Endothelial cell of umbilical vein (primary cell): ENCODE results near the gene MAP4K2. TPM values are rescaled to one million over a fixed set of nuclear protein-coding genes. Genes with fewer than 3 reads are reported as not detected.

Experiments used
- BruUV-seq: library from RNA; stranded (reverse); fragments of 400-500 nt; replicated peaks from 2 replicates; lab custom pipeline; 2021; lab: Mats Ljungman, UMichigan
- CTCF ChIA-PET: fragments of 300-600, 350-600 bp; sonication (Branson Sonifier 250); formaldehyde crosslinking; loops from one replicate; lab custom pipeline; 2021; ENCODE audit warnings: antibody characterized with exemption, inconsistent platforms; lab: Charles Lee
- POLR2A ChIA-PET: fragments of 300-600, 350-600 bp; sonication (Branson Sonifier 250); formaldehyde crosslinking; loops from one replicate; lab custom pipeline; 2021; ENCODE audit warnings: antibody characterized with exemption, inconsistent platforms; lab: Charles Lee
- DNase-seq: peaks from one replicate; pipeline ENCODE4 v3.0.0-alpha.2; 2011; ENCODE audit warnings: low read depth, low spot score
- FAIRE-seq: peaks from 2 replicates; lab custom pipeline; 2011; peaks lifted over from hg19 to GRCh38; lab: Jason Lieb, UNC
- H2AFZ ChIP-seq: 2 replicates; pipeline ENCODE4 v1.6.0; 2012; ENCODE audit warnings: low read depth, low read length, control low read depth, inconsistent platforms
- H3K27ac ChIP-seq: 2 replicates; pipeline ENCODE4 v1.5.1; 2011; ENCODE audit warnings: low read depth, mild to moderate bottlenecking, control low read depth, low read length, moderate library complexity; ENCODE audit not compliant: insufficient read depth
- H3K27me3 ChIP-seq, 2 experiments: 2 replicates each; pipeline versions ENCODE4 v1.6.0 to v1.6.1; 2011; ENCODE audit warnings: low read length in 2 of 2, mixed read lengths in 1 of 2; ENCODE audit not compliant: control insufficient read depth in 2 of 2, insufficient read depth in 2 of 2
- H3K36me3 ChIP-seq, 2 experiments: 2 replicates in 1 of 2; 3 replicates in 1 of 2; pipeline ENCODE4 v1.5.1; 2011; ENCODE audit warnings: low read length in 2 of 2, mild to moderate bottlenecking in 1 of 2, moderate library complexity in 1 of 2; ENCODE audit not compliant: control insufficient read depth in 2 of 2, insufficient read depth in 2 of 2; ENCODE audit errors: extremely low read depth in 1 of 2
- H3K4me1 ChIP-seq: 3 replicates; pipeline ENCODE4 v1.5.1; 2011; ENCODE audit warnings: mild to moderate bottlenecking, low read length; ENCODE audit not compliant: control insufficient read depth, insufficient read depth; ENCODE audit errors: extremely low read depth
- H3K4me2 ChIP-seq: 2 replicates; pipeline ENCODE4 v1.6.1; 2011; ENCODE audit warnings: low read length, control low read depth, mixed read lengths; ENCODE audit not compliant: insufficient read depth
- H3K4me3 ChIP-seq, 3 experiments: fragments of 200-600 bp in 1 of 3; sonication (generic), shearing (Covaris generic) in 1 of 3; replicated peaks in 1 of 3; 2 replicates each; pipeline ENCODE4 v1.5.1; 2011 to 2016; ENCODE audit warnings: control low read depth in 3 of 3, low read length in 3 of 3, mild to moderate bottlenecking in 2 of 3, inconsistent platforms in 1 of 3, low read depth in 1 of 3, moderate library complexity in 1 of 3; ENCODE audit not compliant: insufficient read depth in 1 of 3
- H3K79me2 ChIP-seq: 2 replicates; pipeline ENCODE4 v1.6.0; 2012; ENCODE audit warnings: low read length, inconsistent platforms; ENCODE audit not compliant: control insufficient read depth, insufficient read depth
- H3K9ac ChIP-seq: replicated peaks from 2 replicates; pipeline ENCODE3; 2011; ENCODE audit warnings: low read length, control low read depth; ENCODE audit not compliant: insufficient read depth; ENCODE audit errors: extremely low read depth
- H3K9me1 ChIP-seq: replicated peaks from 3 replicates; pipeline ENCODE4 v1.6.0; 2011; ENCODE audit warnings: mild to moderate bottlenecking, low read length; ENCODE audit not compliant: control insufficient read depth, insufficient read depth; ENCODE audit errors: extremely low read depth
- H3K9me3 ChIP-seq: replicated peaks from 2 replicates; pipeline ENCODE4 v1.5.1; 2012; ENCODE audit warnings: low read length, inconsistent platforms; ENCODE audit not compliant: control insufficient read depth, insufficient read depth
- H4K20me1 ChIP-seq: replicated peaks from 2 replicates; pipeline ENCODE3; 2011; ENCODE audit warnings: mild to moderate bottlenecking, low read length; ENCODE audit not compliant: control insufficient read depth, insufficient read depth; ENCODE audit errors: extremely low read depth
- CTCF ChIP-seq, 2 donors: IDR thresholded peaks; 1 replicate in 1 of 2; 2 replicates in 1 of 2; pipeline ENCODE4 v1.5.1; 2011; ENCODE audit warnings: low read length in 2 of 2, mild to moderate bottlenecking in 2 of 2, moderate library complexity in 2 of 2, control low read depth in 1 of 2, inconsistent platforms in 1 of 2, low read depth in 1 of 2; ENCODE audit not compliant: insufficient read depth in 1 of 2; ENCODE audit errors: extremely low read depth in 1 of 2
- EZH2 ChIP-seq: IDR thresholded peaks from 2 replicates; pipeline ENCODE4 v1.6.1; 2012; ENCODE audit warnings: borderline replicate concordance, low read depth, mild to moderate bottlenecking, moderate library complexity, low read length, inconsistent platforms; ENCODE audit not compliant: severe bottlenecking
- FOS ChIP-seq: IDR thresholded peaks from 2 replicates; pipeline ENCODE4 v1.6.1; 2011; ENCODE audit warnings: mild to moderate bottlenecking, low read length, moderate library complexity, borderline replicate concordance; ENCODE audit not compliant: insufficient read depth
- GATA2 ChIP-seq: IDR thresholded peaks from 2 replicates; pipeline ENCODE4 v1.7.0; 2011; ENCODE audit warnings: low read depth, mild to moderate bottlenecking, moderate library complexity, mixed read lengths, low read length; ENCODE audit not compliant: insufficient read length, insufficient read depth
- MAX ChIP-seq: IDR thresholded peaks from 2 replicates; pipeline ENCODE4 v1.6.1; 2011; ENCODE audit not compliant: insufficient read depth, insufficient read length
- MYC ChIP-seq: IDR thresholded peaks from one replicate; pipeline ENCODE4 v1.6.1; 2011; ENCODE audit warnings: mild to moderate bottlenecking, low read depth, low read length
- POLR2A ChIP-seq: IDR thresholded peaks from 2 replicates; pipeline ENCODE4 v1.6.1; 2012; ENCODE audit warnings: low read depth, mild to moderate bottlenecking, control low read depth, low read length
- dilution Hi-C: fragments of 300-500 bp; cut with MboI; formaldehyde crosslinking; loops from one replicate; pipeline ENCODE4 v1.15.0; 2019; ENCODE audit warnings: low sequenced_read_pairs; ENCODE audit not compliant: extremely low pct_ligation_motif_present
- intact Hi-C: fragments of 100-400 bp; cut with micrococcal nuclease; formaldehyde crosslinking; loops from one replicate; pipeline ENCODE4 v1.10.0; 2022
- polyA plus RNA-seq, 4 experiments: library from polyadenylated mRNA; depleted of rRNA in 3 of 4; stranded (reverse) in 3 of 4; unstranded in 1 of 4; fragments of >200 nt; gene quantifications; 2 replicates each; pipeline versions ENCODE4 v1.2.1 to v1.2.3, GENCODE V29; 2011 to 2012; ENCODE audit warnings: missing spikeins in 1 of 4
- total RNA-seq: library from RNA; stranded (reverse); gene quantifications from 2 replicates; pipeline ENCODE4 v1.2.3, GENCODE V29; 2021

MAP4K2 gene
- total and polyA plus RNA-seq, 2 donors (not counting 3 experiments of a cell fraction or from before 2014, with no cell fraction given), result 43.3 to 44.0 TPM

GRCh38 chr11:64836448-64837072, 33.5 kb upstream of the MAP4K2 start:
- CTCF ChIA-PET, result interaction anchor here (1.3 to 3.8 kb wide), 2 partner anchors 7 to 49 kb away, joined by 6 to 18 read pairs; partner anchors contain the start of gene CDC42BPG
- Histone ChIP-seq H2AFZ (no peak overlapping the region), H3K4me1 (no peaks in the 10 kb centered on the region), H3K4me3 (no peak overlapping the region), H3K79me2 (no peaks in the 10 kb centered on the region), H3K4me2 (no peak overlapping the region), H3K9me3 (no peaks in the 10 kb centered on the region), H3K27ac (no peak overlapping the region), H4K20me1 (no peaks in the 10 kb centered on the region), H3K36me3 (no peaks in the 10 kb centered on the region), H3K9ac (no peak overlapping the region), H3K27me3 (no peaks in the 10 kb centered on the region), H3K9me1 (no peaks in the 10 kb centered on the region)
- intact Hi-C loops, result no loop called here
- TF ChIP-seq EZH2 (no peak), FOS (no peak), MYC (no peak), CTCF (IDR thresholded peaks at IDR 0.05; ENCODE audit: extremely low read depth in 1 of 2, insufficient read depth in 1 of 2, low read depth in 1 of 2, low read length in 2 of 2) (no peak), POLR2A (no peak), GATA2 (no peak), MAX (no peak)
- dilution Hi-C loops, result no loop called here
- no TSS peak for BruUV-seq
- DNase-seq (no peak), FAIRE-seq (no peak)
- POLR2A ChIA-PET, result no interaction called here
